ENCODE results near the gene ASB3. TPM values are rescaled to one million over a fixed set of nuclear protein-coding genes. Genes with fewer than 3 reads are reported as not detected.

ASB3 gene
- total RNA-seq, 4 donors from 2014 or later, result 15.6 to 25.8 (median 21.1) TPM

GRCh38 chr2:53768242-53768542, 18.6 kb downstream of the ASB3 start:
- no peak for TF ChIP-seq CTCF (IDR thresholded peaks at IDR 0.05; ENCODE audit: low read depth)

- TF ChIP-seq CTCF (IDR thresholded peaks at IDR 0.05; ENCODE audit: low read depth), result no peak
Measured at GRCh38 chr2:53767405-53768241, 19.1 kb downstream of the ASB3 start, which contains the start of gene CHAC2. CHAC2 (plus strand) TSS chr2:53767804; CDS start chr2:53767887, 83 bp downstream.

- no peak for TF ChIP-seq CTCF (IDR thresholded peaks at IDR 0.05; ENCODE audit: low read depth)
Measured at GRCh38 chr2:53765767-53766166, 21.0 kb downstream of the ASB3 start.

- TF ChIP-seq CTCF (IDR thresholded peaks at IDR 0.05; ENCODE audit: low read depth), result no peak
Measured at GRCh38 chr2:53756644-53757043, 30.1 kb downstream of the ASB3 start.

GRCh38 chr2:53755121-53755520, 31.6 kb downstream of the ASB3 start:
- no peak for TF ChIP-seq CTCF (IDR thresholded peaks at IDR 0.05; ENCODE audit: low read depth)

- TF ChIP-seq CTCF (IDR thresholded peaks at IDR 0.05; ENCODE audit: low read depth), result no peak
Measured at GRCh38 chr2:53753041-53753440, 33.7 kb downstream of the ASB3 start.

GRCh38 chr2:53752385-53752784, 34.4 kb downstream of the ASB3 start:
- TF ChIP-seq CTCF (IDR thresholded peaks at IDR 0.05; ENCODE audit: low read depth), result no peak

Data from subcutaneous adipose tissue (tissue), 4 donors.